GM23338 (cell line): ENCODE data around the gene NLGN4X. TPM values are rescaled to one million over a fixed set of nuclear protein-coding genes. Genes with fewer than 3 reads are reported as not detected.

Experiments
- ATAC-seq: fragments of 200-7000 bp; cut with Tn5 transposase; 3 replicates; pipeline ENCODE4 v1.9.1; 2020
- DNase-seq: peaks from one replicate; pipeline ENCODE4 v3.0.0-alpha.2; 2015; ENCODE audit warnings: low spot score
- H2AFZ ChIP-seq: fragments of 200-600 bp; sonication (generic); 2 replicates; pipeline ENCODE4 v1.8.0; 2016; ENCODE audit warnings: antibody characterized with exemption, mild to moderate bottlenecking, moderate library complexity
- H3F3A ChIP-seq: fragments of 200-600 bp; sonication (generic); replicated peaks from 2 replicates; pipeline ENCODE4 v1.8.0; 2017; ENCODE audit warnings: antibody characterized with exemption, mixed run types, low read depth
- H3K27ac ChIP-seq: fragments of 200-600 bp; sonication (generic); 2 replicates; pipeline ENCODE4 v1.6.1; 2016; ENCODE audit warnings: low read depth
- H3K27me3 ChIP-seq: fragments of 200-600 bp; sonication (generic); 2 replicates; pipeline ENCODE4 v1.8.0; 2016; ENCODE audit warnings: mild to moderate bottlenecking, mixed run types, moderate library complexity; ENCODE audit not compliant: insufficient read depth
- H3K36me3 ChIP-seq: fragments of 200-600 bp; sonication (generic); 2 replicates; pipeline ENCODE4 v1.8.0; 2016; ENCODE audit warnings: mild to moderate bottlenecking; ENCODE audit not compliant: insufficient read depth
- H3K4me1 ChIP-seq: fragments of 200-600 bp; sonication (generic); 2 replicates; pipeline ENCODE4 v1.8.0; 2016; ENCODE audit warnings: mild to moderate bottlenecking, moderate library complexity; ENCODE audit not compliant: insufficient read depth
- H3K4me2 ChIP-seq: fragments of 200-600 bp; sonication (generic); 2 replicates; pipeline ENCODE4 v1.7.1; 2017; ENCODE audit warnings: mixed run types
- H3K4me3 ChIP-seq: fragments of 200-600 bp; sonication (generic); 2 replicates; pipeline ENCODE4 v1.6.1; 2016; ENCODE audit warnings: mixed run types
- H3K79me2 ChIP-seq: fragments of 200-600 bp; sonication (generic); replicated peaks from 2 replicates; pipeline ENCODE4 v1.8.0; 2017; ENCODE audit warnings: mild to moderate bottlenecking; ENCODE audit not compliant: insufficient read depth
- H3K9me2 ChIP-seq: fragments of 200-600 bp; sonication (generic); 2 replicates; pipeline ENCODE4 v1.8.0; 2017; ENCODE audit not compliant: insufficient read depth
- H4K20me1 ChIP-seq: fragments of 200-600 bp; sonication (generic); replicated peaks from 2 replicates; pipeline ENCODE4 v1.8.0; 2017; ENCODE audit warnings: mild to moderate bottlenecking; ENCODE audit not compliant: insufficient read depth
- H3K27ac Mint-ChIP-seq: 2 replicates; pipeline ENCODE4 v1.8.0; 2020; ENCODE audit warnings: inconsistent platforms, mild to moderate bottlenecking, moderate library complexity, mixed read lengths
- H3K27me3 Mint-ChIP-seq: 3 replicates; pipeline ENCODE4 v1.8.0; 2022; ENCODE audit warnings: low read depth, mild to moderate bottlenecking, moderate library complexity, mixed read lengths, inconsistent platforms; ENCODE audit not compliant: insufficient read depth, poor library complexity
- H3K36me3 Mint-ChIP-seq: 3 replicates; pipeline ENCODE4 v1.8.0; 2021; ENCODE audit warnings: low read depth, mild to moderate bottlenecking, inconsistent platforms, moderate library complexity, mixed read lengths
- H3K4me1 Mint-ChIP-seq: 3 replicates; pipeline ENCODE4 v1.8.0; 2020; ENCODE audit warnings: mild to moderate bottlenecking, inconsistent platforms, mixed read lengths
- H3K4me3 Mint-ChIP-seq: 3 replicates; pipeline ENCODE4 v1.8.0; 2021; ENCODE audit warnings: moderate library complexity, mild to moderate bottlenecking, inconsistent platforms, mixed read lengths
- H3K9me3 Mint-ChIP-seq: 3 replicates; pipeline ENCODE4 v1.8.0; 2020; ENCODE audit warnings: moderate library complexity, mild to moderate bottlenecking, inconsistent platforms, mixed read lengths
- CREB1 ChIP-seq: fragments of 250-450 bp; sonication (Bioruptor Pico); IDR thresholded peaks from 2 replicates; pipeline ENCODE4 v1.5.0; 2020; ENCODE audit warnings: low read depth, mild to moderate bottlenecking, moderate library complexity
- EZH2 ChIP-seq: fragments of 200-600 bp; sonication (generic); IDR thresholded peaks from one replicate; pipeline ENCODE4 v1.8.0; 2017; ENCODE audit warnings: antibody characterized with exemption, mild to moderate bottlenecking, low read depth; ENCODE audit not compliant: unreplicated experiment
- EZH2phosphoT487 ChIP-seq: fragments of 200-600 bp; sonication (generic); IDR thresholded peaks from one replicate; pipeline ENCODE4 v1.8.1; 2018; ENCODE audit warnings: antibody characterized with exemption; ENCODE audit not compliant: unreplicated experiment
- JUNB ChIP-seq: IDR thresholded peaks from one replicate; pipeline ENCODE4 v1.6.1; 2016; ENCODE audit warnings: antibody characterized with exemption; ENCODE audit not compliant: unreplicated experiment
- NANOG ChIP-seq: IDR thresholded peaks from 2 replicates; pipeline ENCODE4 v1.6.1; 2016; ENCODE audit warnings: antibody characterized with exemption, borderline replicate concordance
- POLR2AphosphoS5 ChIP-seq: IDR thresholded peaks from 2 replicates; pipeline ENCODE4 v1.6.1; 2016; ENCODE audit warnings: antibody characterized with exemption, low read depth
- STAT1 ChIP-seq: IDR thresholded peaks from one replicate; pipeline ENCODE4 v1.6.1; 2016; ENCODE audit warnings: antibody characterized with exemption; ENCODE audit not compliant: unreplicated experiment
- ZNF114 ChIP-seq: fragments of 250-450 bp; sonication (Bioruptor Pico); IDR thresholded peaks from 2 replicates; pipeline ENCODE4 v1.5.0; 2020; ENCODE audit warnings: mild to moderate bottlenecking, moderate library complexity
- ZNF331 ChIP-seq: fragments of 250-450 bp; sonication (Bioruptor Pico); IDR thresholded peaks from 2 replicates; pipeline ENCODE4 v1.5.0; 2020; ENCODE audit warnings: low read depth, mild to moderate bottlenecking, moderate library complexity
- polyA plus RNA-seq: library from polyadenylated mRNA; unstranded; fragments of >200 nt; fragmentation: Nextera tagmentation; extraction: Ambion mirVana; gene quantifications from 2 replicates; pipeline ENCODE4 v1.2.1, GENCODE V29; 2016
- total RNA-seq: library from RNA; depleted of rRNA; stranded (reverse); fragments of >200 nt; shearing (Covaris generic); gene quantifications from 2 replicates; pipeline ENCODE4 v1.2.3, GENCODE V29; 2014
- TF ChIP-seq, protein P1 (sequence below): IDR thresholded peaks from one replicate; pipeline ENCODE4 v1.6.1; 2018; ENCODE audit warnings: antibody characterized with exemption; ENCODE audit not compliant: unreplicated experiment
- TF ChIP-seq, protein P2 (sequence below): fragments of 250-450 bp; sonication (Bioruptor Pico); IDR thresholded peaks from 2 replicates; pipeline ENCODE4 v1.5.0; 2020; ENCODE audit warnings: mild to moderate bottlenecking, moderate library complexity
- TF ChIP-seq, protein P3 (sequence below): IDR thresholded peaks from 2 replicates; pipeline ENCODE4 v1.6.1; 2016; ENCODE audit warnings: antibody characterized with exemption
- TF ChIP-seq, protein P4 (sequence below), 2 experiments: fragments of 200-600 bp in 1 of 2; sonication (generic) in 1 of 2; conservative IDR thresholded peaks; 2 replicates each; pipeline versions ENCODE4 v1.5.1 to v1.6.1; 2016 to 2017; ENCODE audit warnings: antibody characterized with exemption in 2 of 2, low read depth in 2 of 2, mild to moderate bottlenecking in 2 of 2, moderate library complexity in 1 of 2

The NLGN4X gene
- total and polyA plus RNA-seq, 2 experiments from 2014 or later = 36.0 to 86.5 TPM

DNA sequence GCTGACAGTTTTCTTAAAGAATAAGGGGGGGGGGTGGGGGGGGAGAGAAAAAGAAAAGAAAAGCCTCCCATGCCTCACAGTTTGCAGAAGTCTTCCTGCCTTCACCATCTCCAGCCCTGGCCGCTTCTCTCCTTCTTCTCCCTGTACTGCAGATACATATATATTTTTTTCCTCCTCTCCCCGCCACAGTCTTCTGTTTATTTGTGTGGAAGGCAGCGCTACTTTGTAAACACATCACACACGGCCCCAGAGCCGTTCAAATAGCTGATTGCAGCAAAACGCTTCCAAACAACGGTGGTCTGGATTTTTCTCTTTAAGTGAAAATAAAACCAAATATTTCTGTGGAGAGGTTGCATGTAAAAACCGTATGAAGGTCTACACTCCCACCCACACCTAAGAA, 732 bp downstream of the NLGN4X start:
- H3K4me1 Mint-ChIP-seq = peaks cover 21% of the 10 kb centered on the region; the same call in 2 of the 3 replicates
- peak overlapping the region; percentile 87 for H3K4me2 ChIP-seq
- peaks cover 2% of the 10 kb centered on the region for H3K27me3 Mint-ChIP-seq
- H3K79me2 ChIP-seq = peaks cover 53% of the 10 kb centered on the region
- H3K9me2 ChIP-seq = no peaks in the 10 kb centered on the region
- peak overlapping the region; percentile 67 for H3K27ac ChIP-seq
- peaks cover 22% of the 10 kb centered on the region for H3K4me1 ChIP-seq
- H3K27ac Mint-ChIP-seq = no peak overlapping the region
- ATAC-seq = no peak
- no peaks in the 10 kb centered on the region for H3K36me3 ChIP-seq
- no peaks in the 10 kb centered on the region for H3K27me3 ChIP-seq
- H3F3A ChIP-seq = no peaks in the 10 kb centered on the region
- H3K9me3 Mint-ChIP-seq = no peaks in the 10 kb centered on the region; the same call in 2 of the 3 replicates
- peak overlapping the region; percentile 81 for H3K4me3 ChIP-seq
- H4K20me1 ChIP-seq = no peaks in the 10 kb centered on the region; the same call in 1 of the 2 replicates
- H3K4me3 Mint-ChIP-seq = peak overlapping the region; percentile 92
- DNase-seq = no peak
- no peak overlapping the region for H2AFZ ChIP-seq
- H3K36me3 Mint-ChIP-seq = peaks cover 9% of the 10 kb centered on the region
- TF ChIP-seq NANOG (no peak), POLR2AphosphoS5 (no peak), CREB1 (CRISPR knock-in tag) (no peak), STAT1 (no peak), EZH2 (no peak), ZNF114 (no peak), ZNF331 (CRISPR knock-in tag) (no peak), JUNB (no peak), EZH2phosphoT487 (no peak)
- TF ChIP-seq, protein P1, sequence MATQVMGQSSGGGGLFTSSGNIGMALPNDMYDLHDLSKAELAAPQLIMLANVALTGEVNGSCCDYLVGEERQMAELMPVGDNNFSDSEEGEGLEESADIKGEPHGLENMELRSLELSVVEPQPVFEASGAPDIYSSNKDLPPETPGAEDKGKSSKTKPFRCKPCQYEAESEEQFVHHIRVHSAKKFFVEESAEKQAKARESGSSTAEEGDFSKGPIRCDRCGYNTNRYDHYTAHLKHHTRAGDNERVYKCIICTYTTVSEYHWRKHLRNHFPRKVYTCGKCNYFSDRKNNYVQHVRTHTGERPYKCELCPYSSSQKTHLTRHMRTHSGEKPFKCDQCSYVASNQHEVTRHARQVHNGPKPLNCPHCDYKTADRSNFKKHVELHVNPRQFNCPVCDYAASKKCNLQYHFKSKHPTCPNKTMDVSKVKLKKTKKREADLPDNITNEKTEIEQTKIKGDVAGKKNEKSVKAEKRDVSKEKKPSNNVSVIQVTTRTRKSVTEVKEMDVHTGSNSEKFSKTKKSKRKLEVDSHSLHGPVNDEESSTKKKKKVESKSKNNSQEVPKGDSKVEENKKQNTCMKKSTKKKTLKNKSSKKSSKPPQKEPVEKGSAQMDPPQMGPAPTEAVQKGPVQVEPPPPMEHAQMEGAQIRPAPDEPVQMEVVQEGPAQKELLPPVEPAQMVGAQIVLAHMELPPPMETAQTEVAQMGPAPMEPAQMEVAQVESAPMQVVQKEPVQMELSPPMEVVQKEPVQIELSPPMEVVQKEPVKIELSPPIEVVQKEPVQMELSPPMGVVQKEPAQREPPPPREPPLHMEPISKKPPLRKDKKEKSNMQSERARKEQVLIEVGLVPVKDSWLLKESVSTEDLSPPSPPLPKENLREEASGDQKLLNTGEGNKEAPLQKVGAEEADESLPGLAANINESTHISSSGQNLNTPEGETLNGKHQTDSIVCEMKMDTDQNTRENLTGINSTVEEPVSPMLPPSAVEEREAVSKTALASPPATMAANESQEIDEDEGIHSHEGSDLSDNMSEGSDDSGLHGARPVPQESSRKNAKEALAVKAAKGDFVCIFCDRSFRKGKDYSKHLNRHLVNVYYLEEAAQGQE = no peak
- TF ChIP-seq, protein P2, sequence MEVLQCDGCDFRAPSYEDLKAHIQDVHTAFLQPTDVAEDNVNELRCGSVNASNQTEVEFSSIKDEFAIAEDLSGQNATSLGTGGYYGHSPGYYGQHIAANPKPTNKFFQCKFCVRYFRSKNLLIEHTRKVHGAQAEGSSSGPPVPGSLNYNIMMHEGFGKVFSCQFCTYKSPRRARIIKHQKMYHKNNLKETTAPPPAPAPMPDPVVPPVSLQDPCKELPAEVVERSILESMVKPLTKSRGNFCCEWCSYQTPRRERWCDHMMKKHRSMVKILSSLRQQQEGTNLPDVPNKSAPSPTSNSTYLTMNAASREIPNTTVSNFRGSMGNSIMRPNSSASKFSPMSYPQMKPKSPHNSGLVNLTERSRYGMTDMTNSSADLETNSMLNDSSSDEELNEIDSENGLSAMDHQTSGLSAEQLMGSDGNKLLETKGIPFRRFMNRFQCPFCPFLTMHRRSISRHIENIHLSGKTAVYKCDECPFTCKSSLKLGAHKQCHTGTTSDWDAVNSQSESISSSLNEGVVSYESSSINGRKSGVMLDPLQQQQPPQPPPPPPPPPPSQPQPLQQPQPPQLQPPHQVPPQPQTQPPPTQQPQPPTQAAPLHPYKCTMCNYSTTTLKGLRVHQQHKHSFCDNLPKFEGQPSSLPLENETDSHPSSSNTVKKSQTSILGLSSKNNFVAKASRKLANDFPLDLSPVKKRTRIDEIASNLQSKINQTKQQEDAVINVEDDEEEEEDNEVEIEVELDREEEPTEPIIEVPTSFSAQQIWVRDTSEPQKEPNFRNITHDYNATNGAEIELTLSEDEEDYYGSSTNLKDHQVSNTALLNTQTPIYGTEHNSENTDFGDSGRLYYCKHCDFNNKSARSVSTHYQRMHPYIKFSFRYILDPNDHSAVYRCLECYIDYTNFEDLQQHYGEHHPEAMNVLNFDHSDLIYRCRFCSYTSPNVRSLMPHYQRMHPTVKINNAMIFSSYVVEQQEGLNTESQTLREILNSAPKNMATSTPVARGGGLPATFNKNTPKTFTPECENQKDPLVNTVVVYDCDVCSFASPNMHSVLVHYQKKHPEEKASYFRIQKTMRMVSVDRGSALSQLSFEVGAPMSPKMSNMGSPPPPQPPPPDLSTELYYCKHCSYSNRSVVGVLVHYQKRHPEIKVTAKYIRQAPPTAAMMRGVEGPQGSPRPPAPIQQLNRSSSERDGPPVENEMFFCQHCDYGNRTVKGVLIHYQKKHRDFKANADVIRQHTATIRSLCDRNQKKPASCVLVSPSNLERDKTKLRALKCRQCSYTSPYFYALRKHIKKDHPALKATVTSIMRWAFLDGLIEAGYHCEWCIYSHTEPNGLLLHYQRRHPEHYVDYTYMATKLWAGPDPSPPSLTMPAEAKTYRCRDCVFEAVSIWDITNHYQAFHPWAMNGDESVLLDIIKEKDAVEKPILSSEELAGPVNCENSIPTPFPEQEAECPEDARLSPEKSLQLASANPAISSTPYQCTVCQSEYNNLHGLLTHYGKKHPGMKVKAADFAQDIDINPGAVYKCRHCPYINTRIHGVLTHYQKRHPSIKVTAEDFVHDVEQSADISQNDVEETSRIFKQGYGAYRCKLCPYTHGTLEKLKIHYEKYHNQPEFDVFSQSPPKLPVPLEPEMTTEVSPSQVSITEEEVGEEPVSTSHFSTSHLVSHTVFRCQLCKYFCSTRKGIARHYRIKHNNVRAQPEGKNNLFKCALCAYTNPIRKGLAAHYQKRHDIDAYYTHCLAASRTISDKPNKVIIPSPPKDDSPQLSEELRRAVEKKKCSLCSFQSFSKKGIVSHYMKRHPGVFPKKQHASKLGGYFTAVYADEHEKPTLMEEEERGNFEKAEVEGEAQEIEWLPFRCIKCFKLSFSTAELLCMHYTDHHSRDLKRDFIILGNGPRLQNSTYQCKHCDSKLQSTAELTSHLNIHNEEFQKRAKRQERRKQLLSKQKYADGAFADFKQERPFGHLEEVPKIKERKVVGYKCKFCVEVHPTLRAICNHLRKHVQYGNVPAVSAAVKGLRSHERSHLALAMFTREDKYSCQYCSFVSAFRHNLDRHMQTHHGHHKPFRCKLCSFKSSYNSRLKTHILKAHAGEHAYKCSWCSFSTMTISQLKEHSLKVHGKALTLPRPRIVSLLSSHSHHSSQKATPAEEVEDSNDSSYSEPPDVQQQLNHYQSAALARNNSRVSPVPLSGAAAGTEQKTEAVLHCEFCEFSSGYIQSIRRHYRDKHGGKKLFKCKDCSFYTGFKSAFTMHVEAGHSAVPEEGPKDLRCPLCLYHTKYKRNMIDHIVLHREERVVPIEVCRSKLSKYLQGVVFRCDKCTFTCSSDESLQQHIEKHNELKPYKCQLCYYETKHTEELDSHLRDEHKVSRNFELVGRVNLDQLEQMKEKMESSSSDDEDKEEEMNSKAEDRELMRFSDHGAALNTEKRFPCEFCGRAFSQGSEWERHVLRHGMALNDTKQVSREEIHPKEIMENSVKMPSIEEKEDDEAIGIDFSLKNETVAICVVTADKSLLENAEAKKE = no peak
- TF ChIP-seq, protein P3, sequence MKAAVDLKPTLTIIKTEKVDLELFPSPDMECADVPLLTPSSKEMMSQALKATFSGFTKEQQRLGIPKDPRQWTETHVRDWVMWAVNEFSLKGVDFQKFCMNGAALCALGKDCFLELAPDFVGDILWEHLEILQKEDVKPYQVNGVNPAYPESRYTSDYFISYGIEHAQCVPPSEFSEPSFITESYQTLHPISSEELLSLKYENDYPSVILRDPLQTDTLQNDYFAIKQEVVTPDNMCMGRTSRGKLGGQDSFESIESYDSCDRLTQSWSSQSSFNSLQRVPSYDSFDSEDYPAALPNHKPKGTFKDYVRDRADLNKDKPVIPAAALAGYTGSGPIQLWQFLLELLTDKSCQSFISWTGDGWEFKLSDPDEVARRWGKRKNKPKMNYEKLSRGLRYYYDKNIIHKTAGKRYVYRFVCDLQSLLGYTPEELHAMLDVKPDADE = no peak
- TF ChIP-seq, protein P4, sequence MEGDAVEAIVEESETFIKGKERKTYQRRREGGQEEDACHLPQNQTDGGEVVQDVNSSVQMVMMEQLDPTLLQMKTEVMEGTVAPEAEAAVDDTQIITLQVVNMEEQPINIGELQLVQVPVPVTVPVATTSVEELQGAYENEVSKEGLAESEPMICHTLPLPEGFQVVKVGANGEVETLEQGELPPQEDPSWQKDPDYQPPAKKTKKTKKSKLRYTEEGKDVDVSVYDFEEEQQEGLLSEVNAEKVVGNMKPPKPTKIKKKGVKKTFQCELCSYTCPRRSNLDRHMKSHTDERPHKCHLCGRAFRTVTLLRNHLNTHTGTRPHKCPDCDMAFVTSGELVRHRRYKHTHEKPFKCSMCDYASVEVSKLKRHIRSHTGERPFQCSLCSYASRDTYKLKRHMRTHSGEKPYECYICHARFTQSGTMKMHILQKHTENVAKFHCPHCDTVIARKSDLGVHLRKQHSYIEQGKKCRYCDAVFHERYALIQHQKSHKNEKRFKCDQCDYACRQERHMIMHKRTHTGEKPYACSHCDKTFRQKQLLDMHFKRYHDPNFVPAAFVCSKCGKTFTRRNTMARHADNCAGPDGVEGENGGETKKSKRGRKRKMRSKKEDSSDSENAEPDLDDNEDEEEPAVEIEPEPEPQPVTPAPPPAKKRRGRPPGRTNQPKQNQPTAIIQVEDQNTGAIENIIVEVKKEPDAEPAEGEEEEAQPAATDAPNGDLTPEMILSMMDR (conservative IDR thresholded peaks at IDR 0.05; ENCODE audit: low read depth in 2 of 2) = no peak
